HT-29 (cell line): ENCODE results near the gene ELL2. TPM values are rescaled to one million over a fixed set of nuclear protein-coding genes. Genes with fewer than 3 reads are reported as not detected.
"Not testable (repeated sequence)": the region's sequence is repeated elsewhere in the genome, so short reads cannot be mapped to it uniquely, and the experiment has no call there.

ENCODE experiments used
- DNase-seq: peaks from one replicate; pipeline ENCODE4 v3.0.0-alpha.2; 2015; ENCODE audit warnings: low spot score
- total RNA-seq: library from RNA; depleted of rRNA; stranded (reverse); fragments of >200 nt; shearing (Covaris generic); gene quantifications from 2 replicates; pipeline ENCODE4 v1.2.3, GENCODE V29; 2014

ELL2 gene
- total RNA-seq, 1 experiment from 2014 or later = 21.7 TPM

- DNase-seq = no peak
Observed at GRCh38 chr5:95930141-95930930, 31.3 kb downstream of the ELL2 start.

- no peak for DNase-seq
Observed at GRCh38 chr5:95928724-95929253, 32.9 kb downstream of the ELL2 start.

- no peak for DNase-seq
Observed at GRCh38 chr5:95927927-95928723, 33.5 kb downstream of the ELL2 start.

GRCh38 chr5:95927300-95927699, 34.4 kb downstream of the ELL2 start:
- DNase-seq = not testable (repeated sequence)

- no peak for DNase-seq
Observed at GRCh38 chr5:95925939-95926338, 35.7 kb downstream of the ELL2 start.

GRCh38 chr5:95925378-95925744, 36.3 kb downstream of the ELL2 start:
- DNase-seq = no peak

GRCh38 chr5:95924720-95925377, 36.8 kb downstream of the ELL2 start:
- peak; percentile 7 for DNase-seq

- DNase-seq = no peak
Observed at GRCh38 chr5:95923918-95924544, 37.6 kb downstream of the ELL2 start.

- DNase-seq = no peak
Observed at GRCh38 chr5:95922798-95923197, 38.9 kb downstream of the ELL2 start.

- no peak for DNase-seq
Observed at GRCh38 chr5:95921501-95921900, 40.1 kb downstream of the ELL2 start.

GRCh38 chr5:95920822-95921221, 40.8 kb downstream of the ELL2 start:
- DNase-seq = no peak

GRCh38 chr5:95919658-95920057, 42.0 kb downstream of the ELL2 start:
- no peak for DNase-seq

- no peak for DNase-seq
Observed at GRCh38 chr5:95918421-95919006, 43.1 kb downstream of the ELL2 start.

- DNase-seq = no peak
Observed at GRCh38 chr5:95917207-95917606, 44.4 kb downstream of the ELL2 start.

- DNase-seq = no peak
Observed at GRCh38 chr5:95916687-95917085, 45.0 kb downstream of the ELL2 start.

- DNase-seq = no peak
Observed at GRCh38 chr5:95915999-95916686, 45.5 kb downstream of the ELL2 start.

- no peak for DNase-seq
Observed at GRCh38 chr5:95913663-95914062, 48.0 kb downstream of the ELL2 start.

GRCh38 chr5:95912029-95912428, 49.6 kb downstream of the ELL2 start:
- DNase-seq = no peak

- DNase-seq = no peak
Observed at GRCh38 chr5:95910521-95910920, 51.1 kb downstream of the ELL2 start.

GRCh38 chr5:95909738-95910137, 51.9 kb downstream of the ELL2 start:
- DNase-seq = no peak

- peak; percentile 44 for DNase-seq
Observed at GRCh38 chr5:95908799-95909198, 52.9 kb downstream of the ELL2 start.
